NCI-H2227 (cell line): Measurements from ENCODE around the gene ANKRD31.

Source experiments
- DNase-seq: peaks from one replicate; lab custom pipeline; 2025; ENCODE audit not compliant: unreplicated experiment; lab: John Stamatoyannopoulos, UW

The ANKRD31 gene

DNA sequence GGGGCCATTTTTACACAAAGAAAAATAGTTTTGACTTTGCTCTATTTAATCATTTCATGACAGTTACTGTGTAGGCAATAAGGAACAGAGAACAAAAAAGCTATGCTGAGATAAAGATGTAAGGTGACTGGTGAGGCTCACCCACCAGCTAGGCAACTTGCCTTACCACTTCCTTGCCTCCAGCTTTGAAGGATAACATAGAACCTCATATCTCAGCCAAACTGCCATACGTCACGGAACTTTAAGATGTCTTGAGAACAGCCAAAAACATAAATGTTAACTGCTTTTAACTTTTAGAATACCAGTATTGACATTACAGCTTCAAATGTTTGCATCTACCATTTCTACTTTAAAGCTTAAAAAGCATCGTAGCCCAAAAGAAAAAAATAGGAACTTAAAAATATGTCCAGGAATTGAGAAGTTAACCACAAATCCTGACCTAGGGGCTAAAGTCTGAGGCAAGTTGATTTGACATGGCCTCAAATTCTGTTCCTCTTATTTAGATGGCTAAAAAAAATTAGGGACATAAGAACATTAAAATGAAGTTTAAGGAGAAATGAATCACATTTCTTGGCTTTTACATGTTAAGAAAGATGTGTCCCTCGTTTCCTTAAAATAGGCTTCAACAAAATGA, 176.6 kb downstream of the ANKRD31 start:
- no peak for DNase-seq

DNA sequence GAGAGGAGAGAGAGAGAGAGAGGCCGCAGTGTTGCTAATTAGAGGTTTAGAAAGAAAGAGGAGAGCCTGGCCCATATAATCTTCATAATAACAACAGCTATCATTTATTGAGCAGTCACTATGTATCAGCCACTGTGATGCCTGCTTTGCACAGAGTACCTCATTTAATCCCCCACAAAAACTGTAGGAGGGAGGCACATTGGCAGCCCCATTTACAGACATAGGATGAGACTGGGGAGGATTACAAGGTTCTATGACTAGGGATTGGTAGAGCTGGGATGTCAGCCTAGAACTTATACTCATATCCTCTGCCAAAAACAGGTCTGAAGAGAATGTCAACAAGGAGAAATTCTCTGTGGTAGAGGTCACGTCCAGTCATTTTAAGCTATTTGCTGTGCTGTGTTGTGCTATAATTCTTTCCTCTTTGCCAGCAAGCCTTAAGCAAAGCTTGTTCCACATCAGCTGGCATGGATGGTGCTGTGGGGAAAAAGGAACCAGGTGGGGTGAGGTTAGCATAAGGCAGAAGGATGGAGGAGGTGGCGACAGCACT, 177.6 kb downstream of the ANKRD31 start:
- no peak for DNase-seq

DNA sequence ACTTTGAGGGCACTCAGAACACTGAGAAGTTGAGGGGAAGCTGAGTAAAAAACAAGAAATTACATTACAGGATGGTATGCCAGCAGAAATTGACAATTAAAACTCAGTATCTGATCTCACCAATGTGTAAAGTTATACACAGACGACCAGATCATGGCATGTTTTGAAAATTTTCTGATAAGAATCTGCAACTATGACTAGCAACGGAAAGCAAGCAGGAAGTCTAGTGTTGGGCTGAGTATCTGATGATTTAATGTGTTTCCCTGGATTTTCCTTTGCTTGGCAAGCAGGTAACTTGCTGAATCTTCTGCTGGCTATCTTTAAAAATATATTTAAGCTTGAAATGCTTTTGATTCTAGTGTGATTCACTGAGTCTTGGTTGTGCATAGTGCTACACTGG, 179.1 kb downstream of the ANKRD31 start:
- DNase-seq = no peak

DNA sequence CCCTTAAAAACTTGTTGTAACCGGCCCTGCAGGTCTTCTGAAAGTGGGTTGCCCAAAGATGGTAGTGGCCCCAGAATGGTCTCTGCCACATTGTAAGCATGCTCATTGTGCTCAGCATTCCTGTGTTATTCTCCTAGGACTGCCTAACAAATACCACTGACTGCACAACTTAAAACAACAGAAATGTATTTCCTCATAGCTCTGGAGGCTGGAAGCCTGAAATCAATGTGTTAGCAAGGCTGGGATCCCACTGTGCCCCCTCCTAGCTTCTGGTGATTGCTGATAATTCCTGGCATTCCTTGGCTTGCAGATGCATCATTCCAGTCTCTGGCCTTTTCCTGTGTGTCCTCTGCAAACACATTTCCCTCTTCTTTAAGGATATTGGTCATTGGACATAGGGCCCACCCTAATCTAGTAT, 180.9 kb downstream of the ANKRD31 start:
- DNase-seq = no peak

DNA sequence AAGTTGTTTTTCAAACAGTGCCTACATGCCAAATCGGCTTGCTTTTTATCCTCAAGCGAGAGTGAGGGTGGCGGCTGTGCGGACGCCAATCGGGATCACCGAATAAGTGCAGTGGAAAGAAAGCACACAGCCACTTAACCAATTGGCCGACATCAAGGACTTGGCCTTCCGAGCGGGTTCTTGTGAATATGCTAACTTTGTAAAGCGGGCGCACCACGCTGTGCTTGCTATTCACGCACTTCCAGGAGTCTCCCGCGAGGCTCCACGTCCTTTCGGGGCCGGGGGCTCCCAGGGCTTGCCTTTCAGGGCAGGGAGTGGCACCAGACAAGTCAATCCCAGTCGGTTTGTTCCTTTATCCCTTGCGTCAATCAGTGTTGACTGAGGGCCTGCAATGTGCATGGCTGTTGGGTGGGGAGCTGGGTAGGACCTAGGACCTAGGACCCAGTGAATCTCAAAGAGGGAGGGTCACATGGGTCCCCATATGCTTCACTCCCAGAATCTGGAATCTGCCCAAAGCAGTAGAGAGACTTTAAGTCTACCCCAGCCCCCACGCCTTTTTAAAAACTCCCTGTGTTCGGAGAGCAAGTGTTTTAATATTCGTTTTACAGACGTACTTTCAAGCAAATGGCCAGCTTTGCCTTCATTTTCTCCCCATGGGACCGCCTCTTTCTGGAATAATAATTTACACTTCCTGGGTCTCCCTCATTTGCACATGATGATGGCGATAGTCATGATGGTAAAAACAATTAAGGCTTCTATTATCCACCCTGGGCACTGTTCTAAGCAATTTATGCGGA, 182.3 kb downstream of the ANKRD31 start:
- peak; percentile 29 for DNase-seq

DNA sequence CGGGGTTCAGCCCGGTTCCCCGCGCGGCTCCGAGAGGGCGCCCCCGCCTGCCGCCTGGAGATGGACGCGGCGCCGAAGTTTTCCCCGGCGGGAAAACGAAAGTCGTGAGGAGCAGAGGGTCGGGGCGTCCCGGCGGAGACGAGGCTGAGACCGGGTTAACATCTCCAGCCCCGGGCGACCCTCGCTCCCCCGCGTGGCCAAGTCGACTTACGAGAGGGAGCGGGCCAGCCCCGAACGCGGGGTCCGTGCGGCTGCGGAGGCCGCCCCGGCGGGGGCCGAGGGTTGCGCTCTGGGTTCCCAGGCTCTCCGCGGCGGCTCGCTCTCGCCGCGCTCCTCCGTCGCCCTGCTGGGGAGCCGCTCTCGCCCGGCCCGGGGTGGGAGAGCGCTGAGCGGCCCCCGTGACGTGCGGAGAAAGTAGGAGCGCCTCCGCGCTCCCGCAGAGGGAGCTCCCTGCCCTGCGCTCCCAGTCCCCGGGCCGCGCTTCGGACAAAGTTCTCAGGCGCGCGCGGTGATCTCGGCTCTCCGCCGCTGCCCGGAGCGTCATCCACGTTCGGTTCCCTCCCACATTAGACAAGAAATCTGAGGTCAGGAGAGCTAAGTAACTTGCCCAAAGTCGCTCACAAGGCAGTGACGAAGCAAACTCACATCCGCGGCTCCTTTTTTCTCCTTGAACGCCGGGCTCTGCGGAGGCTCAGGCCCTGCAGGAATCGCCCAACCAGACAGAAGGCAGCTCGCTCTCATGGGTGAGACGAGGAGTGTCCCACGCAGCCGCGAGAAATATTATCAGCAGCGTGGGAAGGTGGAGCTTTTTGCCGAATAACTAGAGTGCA, 183.2 kb downstream of the ANKRD31 start:
- peak; percentile 35 for DNase-seq

DNA sequence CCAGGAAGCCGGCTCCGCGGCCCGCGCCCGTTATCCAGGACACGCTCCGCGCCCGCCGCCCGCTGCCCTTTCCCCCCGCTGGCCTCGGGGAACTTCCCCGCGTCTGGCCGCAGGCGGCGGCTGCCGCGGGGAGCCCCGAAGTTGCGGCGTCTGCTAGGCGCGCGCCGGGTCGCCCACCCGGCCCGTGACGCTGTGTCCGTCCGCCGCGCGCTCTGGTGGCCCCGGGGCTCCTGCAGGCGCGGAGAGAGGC, 183.7 kb downstream of the ANKRD31 start:
- no peak for DNase-seq

DNA sequence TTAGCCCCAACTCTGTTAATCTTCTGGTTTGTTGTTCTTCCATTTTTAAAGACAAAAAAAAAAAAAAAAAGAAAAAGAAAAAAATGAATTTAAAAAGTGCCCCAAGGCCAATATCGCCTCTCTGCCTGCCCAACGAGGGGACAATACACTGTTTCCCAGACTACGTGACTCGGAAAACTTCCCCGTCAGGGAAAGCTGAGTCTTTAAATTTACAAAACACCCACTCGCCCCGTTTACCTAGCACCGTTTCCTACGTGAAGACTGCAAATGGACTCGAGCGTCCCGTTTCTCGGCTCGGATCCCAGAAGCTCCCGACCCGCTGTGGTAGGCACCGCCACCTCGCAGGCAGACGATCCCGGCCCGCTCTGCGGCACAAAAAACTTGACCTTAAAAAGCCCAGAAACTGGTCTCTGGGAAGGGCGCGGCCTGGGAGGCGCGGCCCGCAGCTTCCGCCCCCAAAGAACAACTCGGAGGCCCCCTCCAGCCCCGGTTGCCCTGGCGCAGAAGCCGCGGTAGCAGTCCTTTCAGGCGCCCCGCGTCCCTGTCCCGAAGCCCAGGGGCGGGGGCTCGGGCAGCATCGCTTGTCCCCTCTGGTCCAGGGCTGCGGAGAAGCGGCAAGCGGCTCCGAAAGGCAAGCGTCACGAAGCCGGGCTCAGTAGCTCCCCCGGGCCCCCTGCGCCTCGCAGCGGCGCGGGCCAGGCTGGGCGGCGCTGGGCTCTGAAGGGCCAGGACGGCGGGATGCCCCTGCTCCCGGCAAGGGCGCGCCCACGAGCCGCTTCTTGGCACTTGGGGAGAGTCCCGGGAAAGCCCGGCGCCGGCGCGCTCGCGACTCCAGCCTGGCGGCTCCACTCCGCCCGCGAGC, 184.3 kb downstream of the ANKRD31 start, which contains the start of gene GCNT4:
GCNT4 (minus strand) TSS at position 367 of the 862 bp plus-strand sequence. CDS start 22,521 bp downstream, outside the sequence.
- no peak for DNase-seq

DNA sequence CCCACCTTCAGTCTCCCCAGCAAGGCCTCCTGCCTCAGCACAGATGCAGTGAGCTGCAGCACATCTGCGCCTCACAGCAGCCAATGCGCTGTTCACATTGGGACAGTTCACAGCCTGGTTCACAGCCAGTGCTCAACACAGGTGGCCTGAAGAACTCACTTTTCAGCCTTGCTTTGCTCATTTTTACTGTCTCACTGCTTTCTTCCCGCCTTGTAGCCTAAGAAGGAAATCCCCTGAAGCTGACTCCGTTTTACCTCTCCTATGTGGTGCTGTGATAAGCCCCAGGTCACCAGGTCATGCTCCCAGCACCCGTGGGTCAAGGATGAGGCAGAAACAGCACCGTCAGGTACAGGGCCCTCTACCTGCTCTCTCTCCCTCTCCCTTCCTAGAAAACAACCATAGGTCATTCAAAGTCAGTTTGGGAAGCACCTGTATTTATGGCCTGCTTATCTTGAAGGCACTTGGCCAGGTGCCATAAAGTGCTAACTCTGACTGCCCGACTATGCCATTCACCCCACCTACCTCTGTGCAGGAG, 185.4 kb downstream of the ANKRD31 start:
- DNase-seq = no peak

DNA sequence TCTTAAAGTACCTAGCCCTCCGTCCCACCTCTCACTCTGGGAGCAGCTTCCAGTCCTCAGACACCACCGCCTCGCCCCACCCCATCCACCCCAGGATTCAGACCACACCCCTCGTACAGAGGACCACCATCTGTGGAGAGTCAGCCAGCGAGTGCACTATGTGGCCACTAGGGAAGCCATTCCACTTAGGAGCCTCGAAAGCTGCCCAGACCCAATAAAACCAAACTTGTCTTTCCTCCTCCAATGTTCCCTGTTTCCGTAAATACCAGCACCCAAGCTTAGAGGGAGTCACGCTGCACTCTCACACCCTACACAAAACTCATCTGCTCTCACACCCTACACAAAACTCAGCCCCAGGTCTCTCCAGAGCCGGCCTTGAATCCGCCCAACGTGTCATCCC, 186.3 kb downstream of the ANKRD31 start:
- DNase-seq = peak; percentile 26

DNA sequence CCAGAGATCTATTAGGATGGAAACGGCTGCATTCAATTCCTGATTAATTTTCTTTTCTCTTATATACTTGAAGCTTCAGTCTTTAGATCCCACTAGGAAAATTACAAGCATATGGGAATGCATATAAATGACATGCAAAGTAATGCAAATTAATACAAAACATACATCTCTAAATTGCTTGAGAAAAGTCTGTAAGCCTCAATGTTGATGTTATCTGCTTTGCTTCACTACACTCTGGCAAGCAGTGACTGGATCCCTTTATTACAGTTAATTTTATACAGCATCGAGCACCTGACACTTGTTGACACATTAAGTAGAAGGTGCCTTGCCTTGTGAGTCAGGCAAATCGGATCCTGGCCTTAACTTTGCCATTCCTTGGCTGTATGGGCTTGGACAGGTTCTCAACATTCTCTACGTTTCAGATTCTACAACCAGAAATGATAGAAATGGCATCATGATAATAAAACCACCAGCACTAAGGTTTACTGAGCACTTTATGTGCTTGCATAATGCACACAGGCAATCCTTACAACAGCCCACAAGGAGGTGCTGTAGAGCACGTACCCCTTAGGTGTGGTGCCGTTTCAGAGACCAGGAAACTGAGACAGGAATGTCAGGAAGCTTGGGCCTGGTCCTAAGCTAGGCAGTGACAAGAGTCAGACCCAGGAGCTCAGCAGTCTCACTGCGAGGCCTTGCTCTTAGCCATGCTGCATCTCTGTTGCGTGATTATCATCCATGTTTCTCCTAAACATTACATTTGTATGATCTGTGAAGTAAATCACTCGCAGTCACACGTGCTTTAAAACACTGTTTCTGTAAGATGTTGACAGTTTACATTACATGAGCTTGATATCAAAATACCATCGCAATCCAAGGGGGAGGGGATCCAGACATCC, 187.0 kb downstream of the ANKRD31 start:
- DNase-seq = peak; percentile 12

DNA sequence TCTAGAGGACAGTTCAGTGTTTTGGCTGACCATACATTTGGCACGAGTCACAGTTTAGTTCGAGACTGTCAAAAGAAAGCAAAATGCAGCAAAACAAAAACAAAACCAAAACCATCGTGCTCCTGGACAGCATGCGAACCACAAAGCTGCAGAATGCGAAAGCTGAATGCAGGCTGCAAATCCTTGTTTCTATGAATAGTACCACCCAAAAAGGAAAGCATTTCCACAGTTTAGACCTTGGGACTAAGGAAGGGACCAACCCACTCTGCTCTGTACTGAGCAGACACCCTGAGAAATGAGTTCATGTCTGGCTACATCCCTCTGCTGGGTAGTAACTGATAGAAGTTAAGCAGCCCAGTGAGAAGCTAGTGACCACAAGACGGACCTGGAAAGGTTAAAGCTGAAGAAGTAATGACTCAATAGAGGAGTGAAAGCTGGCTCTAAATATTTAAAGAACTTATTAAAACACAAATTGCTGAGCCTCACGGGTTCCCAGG, 188.2 kb downstream of the ANKRD31 start:
- DNase-seq = no peak

DNA sequence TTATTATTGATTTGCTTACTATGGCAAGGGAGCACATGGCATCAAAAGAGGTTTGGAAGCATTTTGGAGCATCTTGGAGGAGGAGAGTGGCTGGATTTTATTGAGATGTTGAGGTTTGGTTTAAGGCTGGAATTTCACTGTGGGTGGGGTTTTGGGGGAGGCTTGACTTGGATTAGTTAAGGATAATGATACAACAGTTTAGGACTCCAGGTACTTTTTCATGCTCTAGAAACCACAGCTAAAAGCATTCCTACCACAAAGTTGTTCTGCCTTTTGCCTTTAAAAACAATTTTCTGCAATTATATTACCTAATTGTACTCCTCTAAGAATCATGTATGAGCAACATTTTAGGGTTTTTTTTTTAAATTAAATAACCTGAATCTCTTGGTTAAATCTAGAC, 189.3 kb downstream of the ANKRD31 start:
- DNase-seq = no peak

DNA sequence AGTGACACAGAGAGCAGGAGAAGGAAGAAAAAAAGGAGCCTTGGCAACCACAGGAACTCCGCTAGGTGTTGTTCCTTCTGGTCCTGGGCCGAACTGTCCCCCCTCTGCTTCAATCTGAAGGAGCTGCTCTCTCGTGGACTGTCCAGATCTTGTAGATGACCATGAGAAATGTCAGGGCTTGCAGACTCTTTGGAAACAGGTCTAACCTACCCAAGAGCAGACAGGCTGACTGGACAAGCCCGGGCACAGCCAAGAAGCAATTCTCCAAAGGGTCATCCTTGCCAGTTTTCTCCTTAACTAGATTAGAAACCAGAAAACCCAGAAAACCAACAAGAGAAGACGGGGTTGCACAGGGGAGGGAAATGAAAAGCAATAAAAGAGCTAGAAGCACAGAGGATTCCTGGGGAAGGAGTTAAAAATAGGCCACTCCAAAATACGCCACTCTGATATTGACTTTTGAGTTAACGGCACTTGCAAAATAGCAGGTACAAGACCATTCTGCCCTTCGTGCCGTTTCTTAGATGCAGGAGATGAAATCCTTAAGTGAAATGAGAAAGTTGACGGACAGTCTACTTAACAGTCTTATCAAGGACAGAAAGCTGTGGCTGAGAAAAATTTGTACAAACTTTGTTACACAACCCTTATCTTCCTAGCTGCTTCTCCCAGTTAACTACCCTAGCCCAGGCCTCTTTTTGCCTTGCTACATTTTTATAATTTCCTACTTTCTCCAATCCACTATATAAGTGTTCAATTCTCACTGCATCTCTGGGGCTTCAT, 190.1 kb downstream of the ANKRD31 start:
- no peak for DNase-seq

DNA sequence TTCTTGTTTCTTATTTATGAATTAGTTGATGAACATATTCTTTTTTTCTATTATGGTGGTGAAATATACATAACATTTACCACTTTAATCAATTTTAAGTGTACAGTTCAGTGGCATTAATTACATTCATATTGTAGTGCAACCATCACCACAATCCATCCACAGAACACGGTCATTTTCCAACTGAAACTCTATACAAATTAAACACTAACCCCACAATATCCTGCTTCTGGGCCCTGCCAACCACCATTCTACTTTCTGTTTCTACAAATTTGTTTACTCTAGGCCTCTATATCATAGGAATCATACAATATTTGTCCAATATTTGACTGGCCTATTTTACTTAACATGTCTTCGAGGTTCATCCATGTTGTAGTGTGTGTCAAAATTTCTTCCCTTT, 191.6 kb downstream of the ANKRD31 start:
- no peak for DNase-seq

DNA sequence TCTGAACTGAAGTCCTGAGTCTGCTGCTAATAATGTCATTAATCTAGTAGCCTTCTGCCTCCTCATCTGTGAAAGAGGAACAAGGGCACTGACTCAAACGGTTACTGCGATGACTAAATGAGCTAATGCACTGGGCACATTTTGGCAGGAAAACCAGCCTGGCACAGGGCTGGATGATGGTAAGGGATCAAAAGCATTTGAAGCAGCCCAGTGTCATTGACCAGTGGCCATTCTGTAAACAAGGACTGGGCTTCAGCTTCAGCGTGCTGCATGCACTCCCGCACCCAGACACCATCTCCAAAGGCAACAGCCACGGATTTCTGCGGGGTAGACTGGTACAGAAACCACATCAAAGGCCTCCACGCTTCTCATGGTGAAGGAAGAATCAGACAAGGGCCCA, 192.3 kb downstream of the ANKRD31 start:
- DNase-seq = no peak

DNA sequence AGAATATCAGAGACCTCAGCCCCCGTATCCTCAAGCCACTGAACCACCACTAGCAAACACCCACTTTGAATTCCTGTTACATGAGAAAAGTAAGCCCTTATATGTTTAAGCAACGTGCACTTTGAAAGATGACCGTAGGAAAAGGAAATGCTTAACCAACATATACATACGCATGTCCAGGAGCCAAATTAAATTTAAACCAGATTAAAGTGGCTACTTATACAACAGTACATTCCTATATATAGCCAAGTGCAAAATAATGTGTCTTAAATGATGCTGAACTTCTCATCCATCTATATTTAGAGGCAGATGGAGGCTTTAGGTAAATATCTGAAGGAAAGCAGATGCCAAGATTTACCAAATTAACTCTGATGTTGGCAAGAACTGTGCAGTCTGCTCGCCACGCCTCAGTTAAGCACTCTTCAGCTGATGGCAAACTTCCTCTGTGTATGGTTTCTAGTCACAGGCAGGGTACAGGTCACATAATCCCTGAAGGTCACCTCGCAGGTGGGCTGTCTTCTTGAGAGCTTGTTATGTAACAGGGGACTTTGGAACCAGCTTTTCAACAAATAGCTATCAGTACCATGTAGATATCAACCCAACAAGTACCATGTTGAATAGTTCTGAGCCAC, 192.9 kb downstream of the ANKRD31 start:
- no peak for DNase-seq

DNA sequence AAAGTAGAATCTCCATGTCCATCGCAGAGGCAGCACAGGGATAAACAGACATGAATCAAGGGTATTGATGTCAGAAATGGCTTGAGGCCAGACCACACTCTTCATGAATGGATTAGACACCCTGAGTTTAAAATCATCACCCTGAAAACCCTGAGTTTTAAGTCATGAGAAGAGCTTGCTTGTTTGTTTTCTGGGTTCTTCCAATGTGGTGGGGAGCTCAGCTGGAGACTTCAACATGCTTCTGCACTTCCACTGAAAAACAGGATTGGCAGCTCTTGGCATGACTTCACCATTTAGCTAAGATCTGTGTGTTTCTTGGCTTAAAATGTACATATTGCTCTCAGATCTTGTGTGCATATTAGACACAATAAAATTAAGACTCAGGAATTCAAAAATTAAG, 194.2 kb downstream of the ANKRD31 start:
- DNase-seq = no peak
